ENCODE results near the gene SYT17.

SYT17 gene, protein sequence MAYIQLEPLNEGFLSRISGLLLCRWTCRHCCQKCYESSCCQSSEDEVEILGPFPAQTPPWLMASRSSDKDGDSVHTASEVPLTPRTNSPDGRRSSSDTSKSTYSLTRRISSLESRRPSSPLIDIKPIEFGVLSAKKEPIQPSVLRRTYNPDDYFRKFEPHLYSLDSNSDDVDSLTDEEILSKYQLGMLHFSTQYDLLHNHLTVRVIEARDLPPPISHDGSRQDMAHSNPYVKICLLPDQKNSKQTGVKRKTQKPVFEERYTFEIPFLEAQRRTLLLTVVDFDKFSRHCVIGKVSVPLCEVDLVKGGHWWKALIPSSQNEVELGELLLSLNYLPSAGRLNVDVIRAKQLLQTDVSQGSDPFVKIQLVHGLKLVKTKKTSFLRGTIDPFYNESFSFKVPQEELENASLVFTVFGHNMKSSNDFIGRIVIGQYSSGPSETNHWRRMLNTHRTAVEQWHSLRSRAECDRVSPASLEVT

DNA sequence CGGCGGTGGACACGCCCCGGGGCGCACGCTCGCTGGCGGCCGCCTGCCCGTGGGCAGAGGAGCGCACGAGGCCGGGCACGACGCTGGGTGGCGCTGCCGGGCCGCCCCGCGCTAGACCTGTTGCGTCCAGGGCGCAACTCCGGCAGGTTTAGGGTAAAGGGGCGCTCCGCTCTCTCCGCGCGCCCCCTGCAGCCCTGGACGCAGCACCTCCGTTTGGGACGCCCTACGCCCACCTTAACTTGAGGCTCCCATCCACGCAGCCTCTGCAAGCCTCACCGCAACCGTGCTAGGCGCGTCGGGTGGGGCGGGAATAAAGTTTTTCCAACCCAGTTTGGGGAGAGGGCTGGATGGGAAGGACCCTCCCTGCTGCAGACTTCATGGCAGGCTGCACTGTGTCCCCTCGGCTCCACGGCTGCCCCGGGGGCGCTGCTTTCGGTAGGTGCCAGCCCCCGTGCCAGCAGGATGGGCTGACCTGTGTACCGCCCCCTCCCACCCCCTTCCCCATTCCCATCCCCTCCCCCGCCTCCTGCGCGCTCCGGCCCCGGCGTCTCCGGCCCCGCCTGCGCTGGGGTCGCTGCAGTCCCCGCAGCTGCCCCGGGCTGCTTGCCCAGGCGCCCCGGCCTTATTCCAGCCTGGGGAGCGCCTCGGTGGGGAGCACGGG is at the start of gene SYT17:
TSS of gene SYT17 (plus strand) at position 531 of the 661 bp plus-strand sequence. CDS start 407 bp downstream, outside the sequence.
- DNase-seq, result peak; percentile 82

DNA sequence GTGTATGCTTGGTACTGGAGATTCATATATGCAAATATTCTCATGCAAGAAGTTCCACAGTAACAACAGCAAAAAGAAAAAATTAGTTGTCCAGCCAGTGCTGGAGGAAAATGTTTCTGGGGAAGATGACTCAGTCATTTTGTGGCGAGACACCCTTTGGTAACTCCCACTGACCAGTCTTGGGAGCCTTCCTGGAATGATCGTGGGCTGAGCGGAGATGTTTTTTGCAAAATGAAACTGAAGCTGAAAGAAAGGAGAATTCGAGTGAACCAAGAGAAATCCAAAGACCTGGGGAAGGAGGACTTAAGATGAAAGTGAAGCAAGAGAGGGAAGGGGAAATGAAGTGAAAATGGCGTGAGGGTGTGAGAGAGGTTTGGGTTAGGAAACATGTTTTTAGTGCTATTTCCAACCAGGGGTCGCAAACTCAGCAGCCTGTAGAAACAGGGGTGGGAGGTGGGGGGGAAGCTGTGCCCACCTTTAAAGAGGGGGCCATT is 49.1 kb upstream of the SYT17 start:
- DNase-seq, result peak; percentile 63

DNA sequence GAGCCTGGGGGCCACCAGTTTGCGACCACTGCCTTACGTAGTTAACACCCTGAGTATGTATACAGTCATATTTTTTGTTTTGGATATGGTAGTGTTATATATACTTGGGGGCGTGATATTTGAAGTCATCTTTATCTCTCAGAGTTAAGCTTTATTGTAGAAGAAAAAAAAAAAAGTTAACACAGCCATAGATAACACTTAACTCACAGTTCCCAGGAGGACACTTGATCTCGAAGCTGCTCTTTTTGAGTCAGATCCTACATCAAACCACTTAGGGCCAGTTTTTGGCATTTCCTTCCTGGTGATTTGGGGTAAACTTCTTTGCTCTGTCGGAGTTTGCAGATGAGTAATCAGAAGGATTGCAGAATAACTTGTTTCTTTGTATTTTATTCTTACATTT is 48.5 kb upstream of the SYT17 start:
- no peak for DNase-seq

DNA sequence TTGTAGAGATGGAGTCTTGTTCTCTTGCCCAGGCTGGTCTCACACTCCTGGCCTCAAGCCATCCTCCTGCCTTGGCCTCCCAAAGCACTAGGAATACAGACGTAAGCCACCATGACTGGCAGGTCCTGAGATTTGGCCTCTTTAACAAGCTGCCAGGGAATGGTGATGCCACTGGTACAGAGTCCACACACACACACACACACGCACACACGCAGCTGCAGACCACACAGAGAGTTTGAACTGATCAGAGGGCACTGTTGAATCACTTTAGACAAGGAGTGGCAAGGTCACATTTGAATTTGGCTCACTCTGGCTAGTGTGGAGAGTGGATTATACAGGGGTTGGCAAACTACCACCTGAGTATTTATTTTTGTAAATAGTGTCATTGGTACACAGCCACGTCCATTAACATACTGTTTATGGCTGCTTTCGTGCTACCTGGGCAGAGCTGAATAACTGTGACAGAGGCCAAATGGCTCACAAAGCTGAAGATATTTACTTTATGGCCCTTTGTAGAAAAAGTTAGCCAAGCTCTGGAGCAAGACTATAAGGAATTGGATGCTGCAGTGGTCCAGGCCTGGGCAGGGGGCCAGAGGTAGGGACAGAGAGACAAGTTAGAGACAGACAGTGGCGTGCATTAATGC is 44.4 kb upstream of the SYT17 start:
- DNase-seq, result no peak

DNA sequence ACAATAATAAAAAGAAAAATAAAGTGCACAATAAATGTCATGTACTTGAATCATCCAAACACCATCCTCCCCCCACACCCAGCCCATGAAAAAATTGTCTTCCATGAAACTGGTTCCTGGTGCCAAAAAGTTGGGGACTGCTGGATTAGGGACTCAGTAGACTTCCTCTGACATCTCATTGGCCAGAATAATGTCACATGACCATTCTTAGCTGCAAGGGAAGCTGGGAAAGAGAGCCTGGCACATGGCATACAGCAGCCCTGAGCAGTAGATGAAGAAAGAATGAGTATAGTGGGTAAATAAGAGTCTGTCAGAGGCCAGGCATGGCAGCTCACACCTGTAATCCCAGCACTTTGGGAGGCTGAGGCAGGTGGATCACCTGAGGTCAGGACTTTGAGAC is 41.7 kb upstream of the SYT17 start:
- no peak for DNase-seq

DNA sequence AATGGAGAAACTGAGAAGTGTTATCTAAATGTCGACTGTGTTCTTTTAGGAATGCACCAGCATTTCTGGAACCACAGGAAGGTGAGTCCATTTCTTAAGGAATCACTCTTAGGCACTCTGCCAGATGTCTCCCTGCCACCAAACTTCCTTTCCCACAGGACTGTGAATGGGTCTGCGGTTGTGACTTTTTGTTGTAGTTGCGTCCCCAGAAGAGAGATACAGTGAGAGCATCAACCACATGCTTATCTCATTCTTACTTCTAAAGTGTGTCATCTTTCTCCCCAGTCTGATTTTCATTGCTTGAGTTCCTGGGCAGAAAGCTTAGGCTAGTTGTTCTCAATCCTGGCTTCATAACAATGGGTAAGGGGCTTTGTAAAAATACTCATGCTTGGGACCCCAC is 40.8 kb upstream of the SYT17 start:
- no peak for DNase-seq

DNA sequence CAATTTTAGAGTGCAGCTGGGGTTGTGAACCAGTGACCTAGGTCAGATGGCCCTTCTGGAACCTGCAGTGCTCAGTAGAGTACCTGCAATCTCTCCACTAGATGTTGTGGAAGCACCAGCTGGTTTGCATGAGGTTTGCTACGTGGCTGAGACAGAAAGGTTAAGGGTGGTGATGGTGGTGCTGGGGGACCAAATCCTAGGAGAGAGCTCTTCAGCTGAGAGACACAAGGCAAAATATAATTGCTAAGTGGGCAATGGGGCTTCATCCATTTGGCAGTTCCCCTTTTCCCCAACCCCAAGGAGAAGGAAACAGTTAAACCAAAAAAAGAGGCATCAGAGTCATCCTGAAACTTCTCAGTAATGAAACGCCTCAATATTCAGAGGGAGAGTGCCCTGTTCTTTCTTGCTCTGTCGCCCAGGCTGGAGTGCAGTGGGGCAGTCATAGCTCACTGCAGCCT is 40.3 kb upstream of the SYT17 start:
- DNase-seq, result no peak

DNA sequence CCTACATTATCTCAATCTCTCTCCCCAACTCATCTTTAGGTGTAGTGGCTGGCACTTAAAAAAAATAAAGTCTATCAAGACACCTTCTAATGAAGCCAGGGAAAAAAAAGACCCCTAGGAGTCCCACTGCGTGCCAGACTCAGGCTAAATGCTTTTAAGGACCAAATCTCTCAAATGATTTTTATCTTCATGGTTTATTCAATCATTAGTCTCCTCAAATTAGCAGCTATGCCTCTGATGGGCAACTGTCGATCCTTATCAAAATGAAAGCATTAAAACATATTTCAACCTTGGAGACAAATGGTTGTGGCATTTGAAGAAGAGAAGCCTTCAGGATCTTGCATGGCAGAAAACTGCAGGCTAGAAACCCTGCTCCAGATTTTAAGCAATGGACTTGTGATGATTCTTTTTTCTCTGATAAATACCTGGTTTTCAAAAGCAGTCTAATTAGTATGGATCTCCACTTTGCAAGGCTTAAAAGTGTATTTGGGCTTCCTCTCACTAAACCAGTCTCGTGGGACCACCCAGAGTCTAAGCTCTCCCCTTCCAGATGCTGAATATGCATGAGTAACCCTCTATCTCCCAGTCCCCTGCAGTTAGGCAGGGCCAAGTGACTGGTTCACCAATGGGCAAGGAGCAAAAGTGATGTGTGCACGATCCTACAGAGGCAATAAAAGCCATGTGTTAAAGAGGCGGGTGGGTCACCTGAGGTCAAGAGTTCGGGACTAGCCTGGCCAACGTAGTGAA is 39.4 kb upstream of the SYT17 start:
- no peak for DNase-seq

DNA sequence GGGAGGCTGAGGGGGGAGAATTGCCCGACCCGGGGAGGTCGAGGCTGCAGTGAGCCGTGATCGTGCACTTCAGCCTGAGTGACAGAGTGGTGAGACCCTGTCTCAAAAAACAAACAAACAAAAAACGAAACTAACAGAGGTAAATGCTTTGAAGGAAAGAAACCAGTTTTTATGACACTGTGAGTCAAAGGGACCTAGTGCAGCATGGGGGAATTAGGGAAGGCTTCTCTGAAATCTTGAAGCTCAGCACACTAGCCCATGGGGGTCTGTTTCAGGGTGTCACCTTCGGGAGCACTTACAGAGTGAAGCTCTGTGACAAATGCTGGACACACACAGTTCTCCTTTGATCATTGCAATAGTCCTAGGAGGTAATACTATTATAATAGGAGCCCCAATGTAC is 37.7 kb upstream of the SYT17 start:
- DNase-seq, result no peak

DNA sequence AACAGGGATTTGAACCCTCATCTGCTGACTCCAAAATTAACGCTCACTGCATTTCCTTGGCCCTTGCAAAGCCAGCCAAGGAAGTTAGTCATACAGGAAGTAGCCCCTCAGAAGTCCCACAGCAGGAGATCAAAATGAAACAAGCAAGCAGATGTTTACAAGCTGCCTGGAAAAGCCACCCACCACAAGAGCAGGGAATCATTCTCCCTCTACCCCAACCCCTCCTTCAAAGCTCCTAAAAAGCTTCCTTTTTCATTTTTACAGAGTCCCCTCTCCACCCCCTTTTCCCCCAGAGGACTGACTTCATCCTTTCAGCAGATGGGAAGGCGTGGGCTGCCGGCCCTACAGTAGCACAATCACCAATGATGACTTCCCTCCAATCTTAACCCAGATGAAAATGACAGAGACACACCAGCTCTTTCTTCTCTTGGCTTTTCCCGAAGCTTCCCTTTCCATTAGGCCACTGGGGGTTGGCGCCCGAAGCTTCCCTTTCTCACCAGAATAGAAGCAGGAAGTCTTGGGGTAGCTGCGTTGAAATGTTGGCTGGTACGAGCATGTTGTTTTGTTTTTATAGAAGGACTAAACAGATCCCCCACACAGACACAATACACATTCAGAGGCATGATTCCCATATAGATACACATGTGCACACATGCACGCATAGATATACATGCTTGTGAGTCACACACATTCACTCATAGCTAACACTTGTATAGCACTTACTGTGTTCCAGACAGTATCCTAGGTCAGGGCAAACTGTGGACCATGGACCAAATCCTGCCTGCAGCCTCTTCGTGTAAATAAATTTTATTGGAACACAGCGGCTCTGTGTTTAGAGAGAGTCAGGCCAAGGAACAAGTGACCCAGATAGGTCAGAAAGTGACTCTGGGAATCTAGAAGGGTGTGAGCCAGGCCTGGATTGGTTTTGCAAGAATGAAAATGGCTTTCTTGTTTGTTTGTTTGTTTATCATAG is 36.9 kb upstream of the SYT17 start:
- DNase-seq, result peak; percentile 75

DNA sequence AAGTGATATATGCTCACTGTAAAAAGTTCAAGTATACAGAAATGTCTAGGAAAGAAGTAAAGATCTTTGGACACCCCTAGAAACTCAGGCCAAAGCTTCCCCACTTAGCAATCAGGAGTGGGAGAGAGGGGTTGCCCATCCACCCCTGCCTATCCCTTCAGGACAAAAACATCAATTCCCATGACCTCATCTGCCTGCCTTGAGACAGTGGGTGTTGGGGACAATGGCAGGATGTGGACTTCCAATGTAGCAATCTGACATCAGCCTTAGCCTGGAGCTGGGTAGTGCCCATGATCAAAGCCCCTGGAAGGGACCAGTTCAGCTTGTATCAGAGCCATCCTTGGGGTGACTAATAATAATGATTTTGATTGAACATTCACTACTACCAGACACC is 36.2 kb upstream of the SYT17 start:
- no peak for DNase-seq

DNA sequence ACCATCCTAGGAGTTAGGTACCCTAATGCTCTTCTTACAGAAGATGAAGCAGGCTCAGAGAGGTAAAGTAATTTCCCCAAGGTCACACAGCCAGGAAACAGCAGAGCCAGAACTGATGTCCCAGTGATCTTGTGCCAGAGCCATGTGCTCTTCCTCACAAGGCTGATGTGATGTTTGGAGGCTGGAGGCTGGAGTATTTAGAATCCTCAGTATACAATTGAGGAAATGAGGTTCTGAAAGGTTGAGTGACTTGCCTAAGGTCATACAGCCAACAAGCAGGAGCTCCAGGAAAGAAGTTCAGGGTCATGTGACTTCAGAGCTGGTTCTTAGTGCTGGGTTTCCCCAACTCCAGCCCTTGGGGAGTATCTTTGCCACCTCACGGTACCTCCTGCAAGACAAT is 35.8 kb upstream of the SYT17 start:
- no peak for DNase-seq

DNA sequence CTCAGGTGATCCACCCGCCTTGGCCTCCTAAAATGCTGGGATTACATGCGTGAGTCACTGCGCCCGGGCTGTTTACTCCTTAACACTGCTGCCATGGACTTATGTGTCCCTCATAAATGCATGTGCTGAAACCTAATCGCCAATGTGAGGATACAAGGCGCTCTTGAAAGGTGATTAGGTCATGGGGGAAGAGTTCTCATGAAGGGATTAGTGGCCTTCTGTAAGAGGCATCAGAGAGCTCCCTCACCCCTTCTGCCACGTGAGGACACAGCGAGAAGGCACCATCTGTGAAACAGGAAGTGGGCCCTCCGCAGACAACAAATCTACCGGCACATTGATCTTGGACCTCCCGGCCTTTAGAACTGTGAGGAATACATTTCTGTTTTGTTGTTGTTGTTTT is 35.1 kb upstream of the SYT17 start:
- no peak for DNase-seq

DNA sequence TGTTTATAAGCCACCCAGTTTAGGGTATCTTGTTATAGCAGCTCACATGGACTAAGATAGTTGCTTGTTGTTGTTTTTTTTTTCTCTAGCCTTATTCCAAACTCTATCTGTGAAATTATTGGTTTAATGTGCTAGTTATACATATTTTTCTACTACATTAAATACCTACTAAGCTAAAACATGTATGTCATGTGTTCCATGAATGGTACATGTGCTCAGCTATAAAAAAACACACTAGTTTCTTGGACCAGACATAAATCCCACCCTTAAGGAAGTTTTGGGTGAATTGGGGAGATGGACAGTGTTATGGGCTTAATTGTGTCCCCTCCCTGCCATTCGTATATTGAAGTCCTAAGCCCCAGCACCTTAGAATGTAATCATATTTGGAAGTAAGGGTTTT is 34.4 kb upstream of the SYT17 start:
- DNase-seq, result no peak

DNA sequence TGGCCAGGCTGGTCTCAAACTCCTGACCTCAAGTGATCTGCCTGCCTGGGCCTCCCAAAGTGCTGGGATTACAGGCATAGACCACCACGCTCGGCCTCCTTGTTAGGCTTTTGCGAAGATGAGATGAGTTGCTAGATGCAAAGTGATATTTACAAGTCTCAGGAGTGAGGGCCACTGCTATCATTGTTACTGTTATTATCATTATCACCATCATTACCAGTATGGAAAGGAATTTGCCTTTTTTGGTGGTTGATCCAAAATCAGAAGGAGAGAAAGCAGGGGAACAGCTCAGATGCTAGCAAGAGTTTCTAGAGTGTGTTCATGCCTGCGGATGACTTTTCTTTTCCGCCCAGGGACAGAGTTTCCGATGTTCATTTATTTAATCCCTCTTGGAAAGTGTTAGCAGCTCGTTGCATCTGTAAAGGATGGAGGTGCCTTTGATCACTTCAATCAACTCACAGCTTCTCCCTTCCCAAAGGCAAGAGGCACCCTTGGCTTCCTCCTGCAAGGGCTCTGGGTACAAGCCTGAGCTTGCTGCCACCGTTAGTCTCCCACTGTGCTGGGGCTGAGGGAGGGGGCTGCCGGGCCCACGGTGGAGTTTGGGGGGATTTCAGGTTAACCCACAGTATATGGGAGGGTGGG is 32.7 kb upstream of the SYT17 start:
- DNase-seq, result no peak

DNA sequence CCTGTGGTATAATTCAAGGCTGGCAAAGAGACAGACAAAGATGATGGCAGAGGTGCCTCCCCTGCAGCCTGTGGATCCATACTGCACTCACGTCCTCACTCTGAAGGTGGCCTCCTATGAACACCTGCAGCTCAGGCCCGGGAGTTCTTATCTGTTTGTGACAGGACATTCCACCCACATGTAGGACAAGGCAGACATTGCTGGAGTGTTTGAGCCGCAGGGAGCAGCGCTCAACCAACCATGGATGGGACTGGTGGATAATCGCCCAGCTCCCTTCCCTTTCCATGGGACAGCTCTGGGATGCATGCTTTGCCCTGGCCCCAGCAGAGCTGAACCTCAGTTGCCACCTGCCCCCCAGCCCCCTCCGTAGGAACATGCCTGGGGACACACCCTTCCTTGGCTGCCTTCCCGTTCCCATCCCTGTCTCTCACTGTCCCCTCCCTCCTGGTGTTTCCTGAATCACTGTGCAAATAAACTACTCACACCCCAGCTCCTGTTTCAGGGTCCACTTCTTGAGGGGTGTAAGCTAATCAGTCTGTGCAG is 32.1 kb upstream of the SYT17 start:
- no peak for DNase-seq

DNA sequence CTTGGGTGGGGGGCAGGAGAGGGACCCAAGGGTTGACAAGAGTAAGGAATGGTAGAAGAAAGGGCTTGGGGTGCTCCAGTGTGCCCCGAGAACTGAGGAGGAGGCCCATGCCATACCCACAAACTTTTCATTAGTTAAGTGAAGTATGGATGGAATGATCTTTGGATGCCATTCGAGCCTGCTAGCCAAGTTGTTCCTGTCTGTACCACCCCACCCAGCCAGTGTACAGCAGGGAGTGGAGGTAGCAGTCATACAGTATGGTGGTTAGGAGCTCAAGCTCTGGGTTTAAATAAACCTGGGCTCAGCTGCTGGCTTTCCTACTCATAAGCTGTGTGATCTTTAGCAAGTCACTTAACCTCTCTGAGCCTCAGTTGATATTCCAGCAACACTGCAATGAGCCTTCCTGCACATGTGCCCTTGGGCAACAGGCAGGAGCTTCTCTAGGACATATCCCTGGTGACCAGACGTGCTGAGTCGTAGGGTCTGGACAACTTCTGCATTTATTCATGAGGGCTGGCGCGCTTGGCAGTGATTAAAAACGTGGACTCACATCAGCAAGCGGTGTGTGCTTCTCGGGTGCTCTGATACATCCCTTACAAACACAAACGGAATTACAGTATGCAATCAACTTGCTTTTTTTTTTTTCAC is 31.4 kb upstream of the SYT17 start:
- DNase-seq, result no peak

DNA sequence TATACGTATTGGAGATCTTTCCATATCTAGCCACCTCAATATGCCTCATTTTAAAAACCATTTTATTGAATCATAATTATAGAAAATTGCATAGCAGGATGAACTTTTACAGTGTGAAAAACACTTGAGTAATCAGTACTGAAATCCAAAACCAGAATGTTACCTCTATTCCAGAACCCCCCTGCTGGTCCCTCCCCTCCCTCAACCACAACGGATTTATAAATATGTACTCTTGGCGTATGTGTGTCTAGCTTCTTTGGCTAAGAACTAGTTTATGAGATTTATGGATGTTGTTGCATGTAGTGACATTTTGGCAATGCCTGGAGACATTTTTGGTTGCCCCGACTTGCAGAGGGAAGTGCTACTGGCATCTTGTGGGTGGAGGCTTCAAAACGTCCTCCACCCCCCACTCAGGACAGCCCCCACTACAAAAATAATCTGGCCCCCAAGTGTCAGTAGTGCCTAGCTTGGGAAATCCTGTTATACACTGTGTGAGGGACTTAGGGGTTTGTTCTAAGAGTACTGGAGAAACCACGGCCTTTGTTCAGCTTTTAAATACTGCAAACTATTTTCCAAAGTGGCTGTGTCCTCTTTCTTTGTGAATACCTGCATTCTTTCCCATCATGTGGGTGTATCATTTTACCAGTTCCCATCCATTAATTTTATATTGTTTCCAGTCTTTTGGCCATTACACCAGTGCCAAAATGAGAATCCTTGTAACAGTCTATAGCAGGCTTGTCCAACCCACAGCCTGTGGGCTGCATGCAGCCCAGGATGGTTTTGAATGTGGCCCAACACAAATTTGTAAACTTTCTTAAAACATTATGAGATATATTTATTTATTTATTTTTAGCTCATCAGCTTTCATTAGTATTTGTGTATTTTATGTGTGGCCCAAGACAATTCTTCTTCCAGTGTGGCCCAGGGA is 30.6 kb upstream of the SYT17 start:
- DNase-seq, result no peak

DNA sequence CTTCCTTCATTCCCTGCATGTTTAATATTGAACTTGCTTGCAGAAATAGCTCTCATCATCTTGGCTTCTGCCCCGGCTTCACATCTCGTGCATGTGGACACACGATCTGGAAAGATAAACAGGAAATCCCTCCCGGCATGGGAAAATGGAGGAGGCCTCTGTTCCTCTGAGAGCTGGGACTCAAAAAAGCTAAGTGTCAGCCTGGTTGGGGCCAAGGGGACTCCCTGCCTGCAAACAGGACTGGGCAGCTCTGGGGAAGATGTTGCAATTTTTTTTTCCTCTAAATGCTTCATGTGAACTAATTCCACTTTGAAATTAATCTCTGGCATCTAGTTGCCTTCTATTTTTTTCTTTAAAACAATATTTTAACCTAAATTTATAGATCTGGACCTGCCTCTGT is 29.4 kb upstream of the SYT17 start:
- DNase-seq, result peak; percentile 58

Measured in right forelimb (tissue), 1 donor.